A172 (cell line): Measurements from ENCODE around the gene DRP2. TPM values are rescaled to one million over a fixed set of nuclear protein-coding genes. Genes with fewer than 3 reads are reported as not detected.
A peak's percentile ranks its signal among the peaks of the same experiment; 100 is the strongest.
"Not testable (repeated sequence)": the region's sequence is repeated elsewhere in the genome, so short reads cannot be mapped to it uniquely, and the experiment has no call there.

ENCODE experiments used
- DNase-seq: peaks from one replicate; pipeline ENCODE4 v3.0.0-alpha.2; 2015; ENCODE audit warnings: low spot score
- total RNA-seq: library from RNA; depleted of rRNA; stranded (reverse); fragments of >200 nt; shearing (Covaris generic); gene quantifications from 2 replicates; pipeline ENCODE4 v1.2.3, GENCODE V29; 2014; rRNA removed

DRP2 gene, protein sequence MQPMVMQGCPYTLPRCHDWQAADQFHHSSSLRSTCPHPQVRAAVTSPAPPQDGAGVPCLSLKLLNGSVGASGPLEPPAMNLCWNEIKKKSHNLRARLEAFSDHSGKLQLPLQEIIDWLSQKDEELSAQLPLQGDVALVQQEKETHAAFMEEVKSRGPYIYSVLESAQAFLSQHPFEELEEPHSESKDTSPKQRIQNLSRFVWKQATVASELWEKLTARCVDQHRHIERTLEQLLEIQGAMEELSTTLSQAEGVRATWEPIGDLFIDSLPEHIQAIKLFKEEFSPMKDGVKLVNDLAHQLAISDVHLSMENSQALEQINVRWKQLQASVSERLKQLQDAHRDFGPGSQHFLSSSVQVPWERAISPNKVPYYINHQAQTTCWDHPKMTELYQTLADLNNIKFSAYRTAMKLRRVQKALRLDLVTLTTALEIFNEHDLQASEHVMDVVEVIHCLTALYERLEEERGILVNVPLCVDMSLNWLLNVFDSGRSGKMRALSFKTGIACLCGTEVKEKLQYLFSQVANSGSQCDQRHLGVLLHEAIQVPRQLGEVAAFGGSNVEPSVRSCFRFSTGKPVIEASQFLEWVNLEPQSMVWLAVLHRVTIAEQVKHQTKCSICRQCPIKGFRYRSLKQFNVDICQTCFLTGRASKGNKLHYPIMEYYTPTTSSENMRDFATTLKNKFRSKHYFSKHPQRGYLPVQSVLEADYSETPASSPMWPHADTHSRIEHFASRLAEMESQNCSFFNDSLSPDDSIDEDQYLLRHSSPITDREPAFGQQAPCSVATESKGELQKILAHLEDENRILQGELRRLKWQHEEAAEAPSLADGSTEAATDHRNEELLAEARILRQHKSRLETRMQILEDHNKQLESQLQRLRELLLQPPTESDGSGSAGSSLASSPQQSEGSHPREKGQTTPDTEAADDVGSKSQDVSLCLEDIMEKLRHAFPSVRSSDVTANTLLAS
- total RNA-seq: 0.05 and 0.10 TPM in 2 replicates

DNA sequence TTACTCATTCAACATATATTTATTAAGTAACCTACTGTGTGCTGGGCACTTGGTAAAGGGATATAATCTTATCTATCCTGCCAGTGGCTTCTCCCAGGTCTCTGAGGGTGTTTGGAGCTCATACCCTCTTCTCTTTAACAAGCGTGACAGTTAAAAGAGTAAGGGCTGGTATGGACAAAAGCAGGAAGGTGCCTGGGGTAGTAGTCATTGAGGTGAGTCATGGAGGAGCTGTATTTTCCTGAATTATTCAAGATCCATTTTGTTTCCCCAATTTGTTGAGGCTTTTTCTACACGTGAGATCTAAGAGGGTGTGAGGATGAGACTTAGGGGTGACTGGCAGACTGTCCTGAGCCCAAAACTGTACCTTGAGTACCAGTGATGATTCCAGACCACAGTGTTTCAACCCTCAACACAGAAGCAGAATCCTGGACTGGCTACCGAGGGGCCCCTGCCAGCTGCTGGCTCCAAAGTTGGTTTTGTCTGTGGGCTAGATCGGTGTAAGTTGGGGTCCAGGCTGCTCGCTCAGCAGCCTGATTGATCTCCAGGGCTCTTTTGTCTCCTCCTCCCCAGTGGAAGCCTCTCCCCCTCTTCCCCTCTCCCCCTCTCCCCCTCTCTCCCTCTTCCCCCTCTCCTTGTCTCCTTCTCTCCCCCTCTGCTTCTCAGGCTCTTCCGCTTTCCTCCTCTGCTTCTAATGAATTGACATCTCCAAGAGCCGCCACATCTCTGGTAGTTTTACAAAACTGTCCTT, at the start of gene DRP2:
Gene DRP2, plus strand, starts transcription at position 671 of the 748 bp plus-strand sequence. CDS start 11,862 bp downstream, outside the sequence.
- no peak for DNase-seq

DNA sequence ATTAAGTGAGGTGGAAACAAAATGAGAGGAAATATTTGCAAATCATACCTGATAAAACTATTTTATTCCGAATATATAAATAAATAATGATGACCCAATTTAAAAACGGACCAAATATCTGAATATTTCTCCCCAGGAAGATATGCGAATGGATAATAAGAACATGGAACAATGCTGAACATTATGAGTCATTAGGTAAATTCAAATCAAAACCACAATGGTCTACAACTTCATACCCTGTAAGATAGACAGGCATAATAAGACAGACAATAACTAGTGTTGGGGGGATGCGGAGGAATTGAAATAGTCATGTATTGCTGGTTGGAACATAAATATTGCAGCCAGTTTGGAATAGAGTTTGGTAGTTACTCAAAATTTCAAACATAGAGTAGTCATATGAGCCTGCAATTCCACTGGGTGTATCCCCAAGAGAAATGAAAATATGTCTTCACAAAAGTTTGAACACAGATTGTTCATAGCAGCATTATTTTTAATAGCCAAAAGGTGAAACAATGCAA, 47.6 kb upstream of the DRP2 start:
- no peak for DNase-seq

DNA sequence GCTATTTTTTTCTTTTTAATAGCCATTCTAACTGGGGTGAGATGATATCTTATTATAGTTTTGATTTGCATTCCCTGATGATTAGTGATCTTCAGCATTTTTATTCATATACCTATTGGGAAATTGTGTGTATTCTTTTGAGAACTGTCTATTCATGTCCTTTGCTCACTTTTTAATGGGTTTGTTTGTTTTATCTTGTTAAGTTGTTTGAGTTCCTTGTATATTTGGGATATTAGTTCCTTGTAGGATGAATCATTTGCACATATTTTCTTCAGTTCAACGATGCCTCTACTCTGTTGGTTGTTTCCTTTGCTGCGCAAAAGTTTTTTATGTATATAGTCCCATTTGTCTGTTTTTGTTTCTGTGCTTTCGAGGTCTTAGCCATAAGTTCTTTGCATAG, 43.1 kb upstream of the DRP2 start:
- no peak for DNase-seq

DNA sequence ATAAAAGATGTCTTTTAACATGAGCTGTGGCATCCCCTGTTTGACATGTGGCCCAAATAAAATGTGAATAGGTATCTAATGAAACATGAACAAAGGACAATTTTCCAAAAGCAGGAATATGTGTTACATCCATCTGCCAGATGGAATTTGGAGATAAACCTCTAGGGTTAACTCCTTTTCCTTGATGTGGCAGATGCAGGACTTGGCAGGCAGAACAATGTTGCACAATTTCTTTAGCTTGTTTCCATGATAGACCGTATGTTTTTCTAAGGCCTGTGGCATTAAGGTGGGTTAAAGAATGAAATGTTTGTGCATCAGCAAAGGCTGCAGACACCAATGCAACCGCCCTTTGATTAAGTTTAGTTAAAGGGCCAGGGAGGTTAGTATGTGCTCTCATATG, 34.7 kb upstream of the DRP2 start:
- DNase-seq: not testable (repeated sequence)

DNA sequence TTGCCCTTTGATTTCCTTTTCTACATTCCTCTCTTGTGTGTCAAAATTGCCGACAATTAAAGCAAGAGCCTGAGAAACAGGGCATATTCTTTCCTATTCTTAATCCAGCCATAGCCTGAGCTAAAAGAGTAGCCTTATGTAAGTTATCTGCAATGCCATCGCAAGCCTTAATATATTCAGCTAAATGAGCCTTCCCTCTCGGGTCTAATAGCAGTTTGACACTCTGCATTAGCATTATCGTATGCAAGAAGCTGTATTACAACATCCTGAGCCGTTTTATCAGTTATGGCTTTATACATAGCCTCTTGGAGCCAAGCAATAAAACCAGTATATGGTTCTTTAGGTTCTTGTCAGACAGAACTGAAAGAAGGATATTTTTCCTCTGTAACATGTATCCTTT, 31.6 kb upstream of the DRP2 start:
- not testable (repeated sequence) for DNase-seq

DNA sequence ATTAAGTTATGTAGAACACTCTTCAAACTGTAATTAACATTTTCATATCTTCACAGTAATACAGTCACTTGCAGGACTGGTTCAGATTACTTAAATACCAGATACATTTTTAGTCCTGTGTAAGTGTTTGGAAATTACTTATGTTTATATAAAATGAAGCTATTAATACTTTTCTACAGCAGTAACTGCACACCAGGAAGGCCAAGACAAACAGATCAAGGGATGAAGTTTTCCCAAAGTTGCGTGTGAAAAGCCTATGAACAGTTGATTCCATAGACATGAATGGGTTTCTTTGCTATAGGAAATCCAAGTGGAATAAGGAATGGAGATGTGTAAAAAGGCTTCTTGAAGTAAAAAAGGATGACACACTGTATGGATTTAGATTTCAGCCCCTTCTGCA, 28.9 kb upstream of the DRP2 start:
- DNase-seq: no peak

DNA sequence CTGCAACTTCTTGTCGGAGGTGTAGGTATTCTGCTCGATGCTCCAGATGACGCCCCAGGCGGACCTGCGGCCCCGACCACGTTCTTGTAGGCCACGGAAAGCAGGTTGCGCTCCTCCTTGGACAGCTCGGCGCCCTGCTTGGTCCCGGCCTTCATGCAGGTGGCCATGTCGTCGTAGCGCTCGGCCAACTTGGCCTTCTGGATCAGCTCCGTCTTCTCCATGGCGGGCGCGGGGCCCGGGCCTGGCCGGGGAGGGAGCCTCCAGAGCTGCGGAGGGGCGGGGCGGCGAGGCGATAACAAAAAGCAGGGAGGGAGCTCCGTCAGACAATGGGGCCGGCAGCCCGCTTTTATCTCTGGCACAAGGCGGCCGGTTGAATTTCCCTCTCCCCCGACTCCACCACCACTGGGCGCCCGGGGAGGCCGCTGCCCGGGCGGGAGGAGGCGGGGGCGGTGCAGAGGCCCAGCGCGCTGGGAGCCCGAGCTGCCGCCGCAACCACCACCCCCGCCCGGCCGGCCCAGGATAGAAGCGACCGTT, 28.3 kb upstream of the DRP2 start:
- DNase-seq: no peak

DNA sequence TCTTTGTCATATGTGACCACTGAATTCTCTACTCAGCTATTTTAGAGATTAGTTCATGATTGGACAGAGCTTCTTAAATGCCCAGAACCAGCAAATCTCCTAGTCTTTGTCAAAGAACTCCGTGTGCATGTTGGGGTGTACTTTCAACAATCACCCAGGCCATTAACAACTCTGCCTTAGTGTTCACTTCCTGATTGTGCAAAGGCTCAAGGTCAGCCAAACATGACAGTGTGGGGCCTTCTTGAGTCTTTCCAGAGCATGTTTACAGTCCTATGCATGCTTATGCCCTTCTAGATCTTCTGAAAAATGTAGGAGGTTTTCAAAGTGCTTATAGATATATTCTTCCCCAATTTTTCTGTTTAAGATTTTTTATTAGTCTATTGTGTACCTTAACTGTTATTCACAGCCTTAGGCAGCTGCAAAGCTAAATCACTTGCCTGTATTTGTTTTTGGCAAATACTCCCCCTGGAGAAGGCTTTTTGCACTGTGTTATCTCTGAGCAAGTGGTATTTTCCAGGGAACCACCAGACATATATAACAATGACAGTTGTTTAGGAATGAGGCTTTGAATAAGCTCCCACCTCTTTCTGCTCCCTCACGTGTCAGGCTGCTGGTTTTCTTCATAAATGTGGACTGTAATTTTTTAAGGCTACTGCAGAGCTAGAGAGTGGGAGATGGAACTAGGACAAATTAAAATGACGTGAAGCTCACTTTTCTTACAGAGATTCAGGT, 24.0 kb upstream of the DRP2 start:
- DNase-seq: no peak

DNA sequence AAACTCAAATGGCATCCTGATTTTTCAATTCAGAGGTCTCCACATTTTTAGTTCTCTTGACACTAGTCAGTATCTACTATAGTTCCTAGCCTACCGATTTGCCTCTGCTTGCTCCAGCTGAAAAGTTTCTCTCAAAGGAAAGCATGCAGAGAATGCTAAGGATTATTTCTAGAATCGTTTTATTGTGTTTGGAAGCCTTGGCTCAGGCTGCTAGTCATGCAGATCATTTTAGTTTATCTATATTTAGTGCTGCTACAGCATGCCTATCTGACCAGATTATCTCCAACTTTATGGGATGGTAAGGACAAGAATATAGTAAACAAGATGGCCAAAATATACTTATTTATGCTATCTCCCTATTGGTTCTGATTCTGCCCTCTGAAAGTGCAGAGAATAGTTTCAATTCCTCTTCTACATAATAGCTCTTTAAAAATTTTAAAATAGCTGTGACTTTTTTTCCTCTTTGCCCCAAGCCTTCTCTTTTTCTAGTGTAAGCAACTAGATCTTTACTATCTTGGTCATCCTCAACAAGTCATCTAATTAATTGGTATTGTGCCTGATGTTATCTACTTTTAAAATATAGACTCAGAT, 15.7 kb upstream of the DRP2 start:
- no peak for DNase-seq

DNA sequence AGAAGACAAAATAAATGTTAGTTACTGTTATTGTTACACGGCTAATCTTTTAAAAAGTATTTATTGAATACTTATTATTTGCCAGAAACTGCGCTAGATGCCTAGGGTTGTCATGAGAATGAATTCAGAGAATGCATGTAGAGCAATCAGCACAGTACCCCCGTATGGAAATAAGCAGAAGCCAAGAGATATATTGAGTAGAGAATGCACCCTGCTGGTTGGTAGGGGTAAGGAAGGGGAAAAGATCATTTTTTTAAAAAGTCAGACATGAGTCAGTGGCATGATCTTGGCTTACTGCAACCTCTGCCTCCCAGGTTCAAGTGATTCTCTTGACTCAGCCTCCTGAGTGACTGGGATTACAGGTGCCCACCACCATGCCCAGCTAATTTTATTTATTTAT, 13.1 kb upstream of the DRP2 start:
- DNase-seq: peak; percentile 11

DNA sequence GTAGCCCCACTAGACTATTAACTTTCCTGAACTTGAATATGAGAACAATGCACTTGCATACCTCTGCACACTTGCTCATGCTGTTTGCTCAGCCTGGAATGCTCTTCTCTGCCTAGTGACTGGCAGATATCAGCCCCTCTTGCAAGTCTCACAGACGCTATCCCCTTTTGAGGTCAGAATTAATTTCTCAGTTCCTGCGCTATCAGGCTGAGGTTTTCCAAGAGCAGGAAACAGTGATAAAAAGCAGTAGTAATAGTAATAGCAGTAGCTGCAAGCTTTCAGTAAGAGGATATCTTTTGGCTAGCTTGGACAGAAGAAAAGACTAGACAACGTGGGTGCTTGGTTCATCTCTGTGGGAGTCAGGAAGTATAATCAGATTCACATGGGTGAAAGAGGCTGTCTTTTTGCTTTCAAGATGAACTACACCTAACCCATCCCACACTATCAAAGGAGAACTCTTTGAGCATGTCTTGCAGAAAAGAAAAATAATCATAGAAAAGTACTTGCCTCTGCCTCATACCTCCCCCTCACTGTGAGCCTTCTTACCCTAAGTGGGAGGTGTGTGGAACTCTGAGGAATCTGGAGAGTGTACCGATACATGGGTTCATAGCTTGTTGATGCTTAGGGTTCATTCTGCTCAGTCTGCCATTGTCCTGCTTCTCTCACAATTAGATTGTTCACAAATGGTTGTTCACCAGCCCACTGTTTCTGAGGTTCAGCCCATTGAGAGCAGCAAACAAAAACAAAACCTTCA, 11.3 kb upstream of the DRP2 start:
- DNase-seq: no peak

DNA sequence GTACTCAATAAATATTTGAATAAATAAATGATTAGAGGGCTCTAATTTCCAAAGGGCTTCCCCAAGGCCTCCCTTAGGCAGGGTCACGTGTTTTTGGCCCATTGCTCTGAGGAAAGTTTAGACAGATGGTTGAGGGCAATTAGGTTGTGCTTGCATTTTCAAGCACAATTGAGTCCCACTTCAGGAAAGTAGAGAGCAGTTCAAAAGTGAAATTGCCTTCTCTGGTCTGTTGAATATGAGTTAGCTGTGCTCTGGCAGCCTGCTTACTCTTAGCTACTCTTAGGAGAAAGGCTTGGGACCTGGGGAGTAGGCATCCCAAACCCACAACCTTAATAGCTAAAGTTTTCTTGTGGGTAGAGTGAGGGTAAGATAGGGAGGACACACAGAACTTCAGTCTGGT, 9.0 kb upstream of the DRP2 start:
- no peak for DNase-seq

DNA sequence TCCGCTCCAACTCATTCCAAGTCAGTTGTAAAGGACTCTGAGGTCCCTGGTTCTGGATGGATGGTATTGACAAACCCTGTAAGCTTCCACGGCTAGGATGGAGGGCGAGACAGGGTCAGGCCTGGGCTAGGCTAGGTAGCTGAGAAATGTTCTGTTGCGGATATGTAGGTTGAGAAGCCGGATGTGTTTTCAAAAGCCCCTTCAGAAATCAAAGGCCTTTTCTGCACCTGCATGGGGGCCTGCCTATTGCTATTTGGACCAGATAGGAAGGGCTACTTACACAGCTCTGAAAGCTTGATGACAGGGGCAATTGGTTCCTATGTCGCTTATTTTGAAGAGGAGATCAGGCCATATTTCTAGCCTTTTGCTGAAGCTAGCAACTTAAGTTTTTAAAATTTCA, 1.9 kb upstream of the DRP2 start:
- no peak for DNase-seq

DNA sequence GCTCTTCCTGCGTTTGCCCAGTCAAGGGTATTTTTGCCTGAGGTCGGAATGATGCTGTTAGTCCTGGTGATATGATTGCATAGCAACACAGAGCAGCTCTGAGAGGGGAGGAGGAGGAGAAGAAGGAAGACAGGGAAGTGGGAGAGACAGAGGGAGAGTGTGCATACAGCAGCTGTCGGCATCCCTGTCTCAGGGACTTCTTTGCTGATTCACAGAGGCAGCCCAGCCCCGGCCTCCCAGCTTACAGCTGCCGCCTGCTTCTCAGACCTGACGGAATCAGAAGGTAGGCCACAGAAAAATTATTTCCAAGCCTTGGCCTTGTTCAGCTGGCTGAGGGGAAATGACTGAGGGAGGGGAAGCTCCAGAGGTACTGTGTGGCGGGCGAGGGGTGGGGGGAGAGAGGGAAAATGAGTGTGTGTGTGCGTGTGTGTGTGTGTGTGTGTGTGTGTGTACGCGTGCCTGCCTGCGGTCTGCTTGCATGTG, 319 bp downstream of the DRP2 start:
- no peak for DNase-seq

DNA sequence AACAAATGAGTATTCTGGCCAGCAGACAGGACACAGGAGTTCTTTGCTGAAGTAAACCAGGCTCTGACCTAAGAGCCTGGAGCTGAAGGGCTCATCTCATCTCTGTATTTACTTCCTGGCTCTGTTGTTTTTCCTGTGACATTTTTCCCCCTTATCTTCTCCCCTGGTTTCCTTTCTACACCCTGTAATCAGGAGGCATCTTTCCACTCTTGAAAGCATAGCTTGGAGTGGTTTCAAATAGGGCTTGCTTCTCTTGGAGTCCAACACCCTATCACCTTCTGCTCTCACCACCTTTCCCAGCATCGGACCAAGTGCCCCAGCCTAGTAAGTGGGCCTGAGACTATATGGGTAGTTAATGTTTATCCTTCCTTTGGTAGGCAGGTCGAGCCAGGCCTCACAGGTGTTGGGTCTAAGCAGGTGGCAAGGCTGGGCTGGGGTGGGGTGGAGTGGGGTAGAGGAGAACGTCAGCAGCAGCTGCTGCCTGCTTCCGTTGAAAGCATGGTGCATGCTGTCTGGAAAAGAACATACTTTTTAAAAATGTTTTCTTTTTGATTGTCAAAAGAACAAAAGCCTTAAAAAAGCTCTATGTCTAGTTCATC, 1.2 kb downstream of the DRP2 start:
- no peak for DNase-seq

DNA sequence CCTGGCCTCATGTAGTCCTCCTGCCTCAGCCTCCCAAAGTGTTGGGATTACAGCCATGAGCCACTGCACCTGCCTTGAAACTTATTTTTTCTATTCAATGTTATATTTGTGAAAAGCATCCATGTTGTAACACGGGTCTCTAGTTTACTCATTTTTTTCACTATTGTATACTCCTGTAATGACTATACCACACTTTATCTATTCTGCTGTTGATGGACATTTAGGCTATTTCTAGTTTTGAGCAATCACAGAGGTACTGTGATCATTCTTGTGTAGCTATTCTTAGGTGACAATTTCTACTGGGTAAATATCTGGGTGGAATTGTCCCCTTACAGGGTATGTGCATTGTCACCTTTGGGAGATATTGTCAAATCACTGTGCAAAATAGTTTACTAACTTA, 3.6 kb downstream of the DRP2 start:
- DNase-seq: no peak

DNA sequence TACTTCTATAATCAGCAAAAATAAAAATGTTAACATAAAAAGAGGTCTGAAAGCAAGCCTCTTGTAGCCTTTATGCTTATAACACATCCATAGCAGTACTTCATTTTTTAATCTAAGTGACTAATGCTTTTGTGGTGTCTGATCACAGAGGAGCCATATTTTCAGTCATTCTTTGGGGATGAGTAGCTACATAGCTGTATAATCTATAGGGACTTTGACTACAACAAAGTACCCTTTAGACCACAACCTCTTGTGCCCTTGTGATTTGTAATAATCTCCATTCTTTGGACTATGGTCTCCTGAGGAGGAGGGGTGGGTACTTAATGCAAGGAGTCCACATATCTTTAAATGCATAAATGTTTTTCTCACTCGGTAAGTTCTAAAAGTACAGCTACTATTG, 9.6 kb downstream of the DRP2 start:
- DNase-seq: peak; percentile 24

DNA sequence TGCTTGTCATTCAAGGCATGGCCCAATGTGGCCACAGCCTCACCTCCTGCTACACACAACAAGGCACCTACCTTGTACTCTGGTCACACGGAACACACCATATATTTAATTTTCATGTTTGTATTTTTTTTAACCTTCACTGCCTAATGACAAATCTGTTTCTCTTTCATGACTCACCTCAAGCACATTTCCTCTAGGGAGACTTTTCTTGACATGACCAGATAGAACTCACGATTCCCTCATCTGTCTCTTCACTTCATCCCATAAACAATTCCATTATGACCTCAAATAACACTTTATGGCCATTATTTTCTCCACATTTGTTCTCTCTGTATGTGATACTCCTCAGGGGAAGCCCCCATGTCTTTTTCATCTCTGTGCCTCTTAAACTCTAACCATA, 11.1 kb downstream of the DRP2 start:
- peak; percentile 2 for DNase-seq

DNA sequence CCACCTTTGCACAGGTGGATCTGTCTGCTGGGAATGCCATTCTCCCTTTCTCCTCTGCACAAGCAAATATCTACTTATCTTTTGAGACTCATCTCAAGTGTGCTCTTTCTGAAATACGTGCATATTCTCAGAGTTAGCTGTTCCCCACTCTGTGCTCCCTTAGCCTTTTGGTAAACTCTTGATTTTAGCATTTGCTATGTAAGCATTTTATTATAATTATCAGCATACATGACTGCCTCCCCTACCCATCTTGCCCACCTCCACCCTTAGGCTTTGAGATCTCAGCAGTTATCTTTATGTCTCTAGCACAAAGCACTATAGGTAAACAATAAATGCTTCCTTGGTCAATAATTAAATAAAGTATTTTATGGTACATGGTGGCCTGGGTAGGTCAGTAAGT, 11.5 kb downstream of the DRP2 start:
- no peak for DNase-seq
